ENCODE results near the gene ART3. TPM values are rescaled to one million over a fixed set of nuclear protein-coding genes. Genes with fewer than 3 reads are reported as not detected.

The ART3 gene
- total and polyA plus RNA-seq, 9 of the 15 experiments (the other 6 are each of a cell fraction or from before 2014, with no cell fraction given) = 0.69 to 1.4 (median 1.1) TPM; not detected in 1

DNA sequence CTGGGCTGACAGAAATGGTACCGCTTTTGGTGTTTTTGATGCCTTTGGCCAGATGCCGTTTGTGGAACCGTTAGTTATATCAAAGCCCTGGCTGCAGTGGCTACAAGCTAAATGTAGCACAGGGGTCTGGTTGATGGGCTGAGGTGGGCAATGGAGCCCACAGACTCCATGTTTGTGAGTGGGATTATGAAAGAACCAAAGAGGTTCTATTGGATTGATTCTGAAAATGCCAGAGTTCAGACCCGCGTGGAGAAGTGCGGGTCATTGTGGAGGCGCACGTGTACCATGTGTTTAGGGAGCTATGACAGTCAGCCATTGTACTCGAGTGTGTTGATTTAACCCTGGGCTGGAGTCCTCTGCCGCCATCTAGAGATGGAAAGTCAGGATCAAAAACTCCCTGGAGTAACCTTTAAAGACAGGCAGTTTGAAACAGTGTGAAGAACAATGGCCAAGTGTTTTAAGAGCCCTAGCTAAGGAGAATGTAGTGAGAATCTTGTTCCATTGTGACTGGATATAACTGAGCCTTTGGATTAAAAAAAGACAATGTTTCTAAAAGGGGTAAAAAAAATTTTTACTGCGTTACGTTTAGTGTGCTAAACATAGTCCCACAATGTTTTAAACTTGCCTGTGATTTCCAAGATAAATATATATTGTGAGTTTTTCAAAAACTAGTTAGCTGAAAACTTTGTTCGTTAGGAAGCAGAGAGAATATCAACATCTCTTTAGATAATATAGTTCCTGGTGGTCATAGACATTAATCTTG lies 12.7 kb downstream of the ART3 start (continued):
- TF ChIP-seq, protein P1, sequence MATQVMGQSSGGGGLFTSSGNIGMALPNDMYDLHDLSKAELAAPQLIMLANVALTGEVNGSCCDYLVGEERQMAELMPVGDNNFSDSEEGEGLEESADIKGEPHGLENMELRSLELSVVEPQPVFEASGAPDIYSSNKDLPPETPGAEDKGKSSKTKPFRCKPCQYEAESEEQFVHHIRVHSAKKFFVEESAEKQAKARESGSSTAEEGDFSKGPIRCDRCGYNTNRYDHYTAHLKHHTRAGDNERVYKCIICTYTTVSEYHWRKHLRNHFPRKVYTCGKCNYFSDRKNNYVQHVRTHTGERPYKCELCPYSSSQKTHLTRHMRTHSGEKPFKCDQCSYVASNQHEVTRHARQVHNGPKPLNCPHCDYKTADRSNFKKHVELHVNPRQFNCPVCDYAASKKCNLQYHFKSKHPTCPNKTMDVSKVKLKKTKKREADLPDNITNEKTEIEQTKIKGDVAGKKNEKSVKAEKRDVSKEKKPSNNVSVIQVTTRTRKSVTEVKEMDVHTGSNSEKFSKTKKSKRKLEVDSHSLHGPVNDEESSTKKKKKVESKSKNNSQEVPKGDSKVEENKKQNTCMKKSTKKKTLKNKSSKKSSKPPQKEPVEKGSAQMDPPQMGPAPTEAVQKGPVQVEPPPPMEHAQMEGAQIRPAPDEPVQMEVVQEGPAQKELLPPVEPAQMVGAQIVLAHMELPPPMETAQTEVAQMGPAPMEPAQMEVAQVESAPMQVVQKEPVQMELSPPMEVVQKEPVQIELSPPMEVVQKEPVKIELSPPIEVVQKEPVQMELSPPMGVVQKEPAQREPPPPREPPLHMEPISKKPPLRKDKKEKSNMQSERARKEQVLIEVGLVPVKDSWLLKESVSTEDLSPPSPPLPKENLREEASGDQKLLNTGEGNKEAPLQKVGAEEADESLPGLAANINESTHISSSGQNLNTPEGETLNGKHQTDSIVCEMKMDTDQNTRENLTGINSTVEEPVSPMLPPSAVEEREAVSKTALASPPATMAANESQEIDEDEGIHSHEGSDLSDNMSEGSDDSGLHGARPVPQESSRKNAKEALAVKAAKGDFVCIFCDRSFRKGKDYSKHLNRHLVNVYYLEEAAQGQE (IDR thresholded peaks at IDR 0.05; ENCODE audit: borderline replicate concordance) = peak; percentile 40; the same call in 1 of the 2 replicates
- TF ChIP-seq, protein P1 (CRISPR knock-in tag; IDR thresholded peaks at IDR 0.05; ENCODE audit: low read depth) = no peak
- TF ChIP-seq, protein P2, sequence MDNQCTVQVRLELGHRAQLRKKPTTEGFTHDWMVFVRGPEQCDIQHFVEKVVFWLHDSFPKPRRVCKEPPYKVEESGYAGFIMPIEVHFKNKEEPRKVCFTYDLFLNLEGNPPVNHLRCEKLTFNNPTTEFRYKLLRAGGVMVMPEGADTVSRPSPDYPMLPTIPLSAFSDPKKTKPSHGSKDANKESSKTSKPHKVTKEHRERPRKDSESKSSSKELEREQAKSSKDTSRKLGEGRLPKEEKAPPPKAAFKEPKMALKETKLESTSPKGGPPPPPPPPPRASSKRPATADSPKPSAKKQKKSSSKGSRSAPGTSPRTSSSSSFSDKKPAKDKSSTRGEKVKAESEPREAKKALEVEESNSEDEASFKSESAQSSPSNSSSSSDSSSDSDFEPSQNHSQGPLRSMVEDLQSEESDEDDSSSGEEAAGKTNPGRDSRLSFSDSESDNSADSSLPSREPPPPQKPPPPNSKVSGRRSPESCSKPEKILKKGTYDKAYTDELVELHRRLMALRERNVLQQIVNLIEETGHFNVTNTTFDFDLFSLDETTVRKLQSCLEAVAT (IDR thresholded peaks at IDR 0.05) = no peak
- TF ChIP-seq DACH1 (IDR thresholded peaks at IDR 0.05; ENCODE audit: partially characterized antibody) (no peak), PTTG1 (tag; IDR thresholded peaks at IDR 0.05; ENCODE audit: low read depth) (no peak), ZNF212 (CRISPR knock-in tag; IDR thresholded peaks at IDR 0.05) (no peak), RBFOX2 (IDR thresholded peaks at IDR 0.05; ENCODE audit: low read depth, low read length) (no peak), SIN3B (IDR thresholded peaks at IDR 0.05; ENCODE audit: low read depth) (no peak), ZNF445 (CRISPR knock-in tag; IDR thresholded peaks at IDR 0.05; ENCODE audit: low read depth) (no peak), SAFB2 (IDR thresholded peaks at IDR 0.05; ENCODE audit: borderline replicate concordance, low read depth, low read length, severe bottlenecking) (no peak), RBM25 (IDR thresholded peaks at IDR 0.05; ENCODE audit: low read depth, low read length, severe bottlenecking) (no peak), TCF7 (IDR thresholded peaks at IDR 0.05; ENCODE audit: borderline replicate concordance) (no peak), PRMT5 (CRISPR knock-in tag; IDR thresholded peaks at IDR 0.05) (no peak), PURB (CRISPR knock-in tag; IDR thresholded peaks at IDR 0.05; ENCODE audit: low read depth) (no peak), CBX2 (IDR thresholded peaks at IDR 0.05; ENCODE audit: insufficient read depth, low read length, poor library complexity, severe bottlenecking) (no peak), ZNF444 (CRISPR knock-in tag; IDR thresholded peaks at IDR 0.05) (no peak), NR3C1 (CRISPR knock-in tag; IDR thresholded peaks at IDR 0.05) (no peak), BHLHE40 (IDR thresholded peaks at IDR 0.05; ENCODE audit: low read length) (peak; percentile 88), ZNF184 (CRISPR knock-in tag; IDR thresholded peaks at IDR 0.05) (no peak)
- TF ChIP-seq, protein P3, sequence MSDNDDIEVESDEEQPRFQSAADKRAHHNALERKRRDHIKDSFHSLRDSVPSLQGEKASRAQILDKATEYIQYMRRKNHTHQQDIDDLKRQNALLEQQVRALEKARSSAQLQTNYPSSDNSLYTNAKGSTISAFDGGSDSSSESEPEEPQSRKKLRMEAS (CRISPR knock-in tag; IDR thresholded peaks at IDR 0.05) = peak; percentile 93
